Stimulated activated CD4-positive, alpha-beta T cell treated with anti-CD3 and anti-CD28 coated beads, Interleukin-4, amount 100 ng/mL, for 4 hours (primary cell): ENCODE data around the gene SASH3.
"Not testable (repeated sequence)": the region's sequence is repeated elsewhere in the genome, so short reads cannot be mapped to it uniquely, and the experiment has no call there.

Experiments
- DNase-seq, 2 experiments: peaks; one replicate each; pipeline ENCODE4 v3.0.0-alpha.2; 2020

Gene SASH3

GRCh38 chrX:129779747-129780146 is at the start of gene SASH3:
TSS of gene SASH3 (plus strand) at chrX:129779949. CDS start at chrX:129780098, 149 bp downstream.
- DNase-seq: peak; percentile 35 to 48

DNA sequence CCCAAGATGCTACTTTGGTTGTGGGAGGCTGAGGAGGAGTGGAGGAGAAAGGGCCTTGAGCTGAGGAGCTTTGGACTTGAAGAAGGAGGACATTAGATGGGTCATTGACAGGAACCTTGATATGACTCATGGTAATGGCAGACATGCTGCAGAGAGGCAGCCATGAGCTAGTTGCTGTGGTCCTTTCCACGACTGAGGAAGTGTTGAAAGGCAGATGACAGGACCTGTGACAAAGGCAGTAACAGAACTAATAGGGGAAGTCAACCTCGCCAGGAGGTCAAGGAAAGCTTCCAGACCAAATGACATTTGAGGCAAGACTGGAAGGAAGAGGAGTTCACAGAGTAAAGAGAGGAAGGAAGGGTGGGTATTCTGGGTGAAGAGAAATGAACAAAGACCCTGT is 48.5 kb upstream of the SASH3 start:
- no peak for DNase-seq

DNA sequence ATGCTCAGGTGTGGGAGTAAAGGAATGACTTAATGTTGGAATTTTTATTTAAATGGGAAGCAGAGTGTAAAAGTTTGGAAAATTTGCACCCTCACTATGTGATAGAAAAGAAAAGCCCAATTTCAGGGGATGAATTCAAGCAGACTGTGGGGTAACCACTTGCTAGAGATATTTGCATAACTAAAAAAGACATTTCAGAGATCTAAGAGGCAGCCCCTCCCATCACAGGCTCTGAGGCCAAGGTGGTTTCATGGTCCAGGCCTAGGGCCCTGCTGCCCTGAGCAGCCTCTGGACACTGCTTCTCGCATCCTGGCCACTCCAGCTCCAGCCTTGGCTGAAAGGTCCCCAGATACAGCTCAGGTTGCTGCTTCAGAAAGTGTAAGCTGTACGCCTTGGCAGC is 46.9 kb upstream of the SASH3 start:
- DNase-seq: no peak

DNA sequence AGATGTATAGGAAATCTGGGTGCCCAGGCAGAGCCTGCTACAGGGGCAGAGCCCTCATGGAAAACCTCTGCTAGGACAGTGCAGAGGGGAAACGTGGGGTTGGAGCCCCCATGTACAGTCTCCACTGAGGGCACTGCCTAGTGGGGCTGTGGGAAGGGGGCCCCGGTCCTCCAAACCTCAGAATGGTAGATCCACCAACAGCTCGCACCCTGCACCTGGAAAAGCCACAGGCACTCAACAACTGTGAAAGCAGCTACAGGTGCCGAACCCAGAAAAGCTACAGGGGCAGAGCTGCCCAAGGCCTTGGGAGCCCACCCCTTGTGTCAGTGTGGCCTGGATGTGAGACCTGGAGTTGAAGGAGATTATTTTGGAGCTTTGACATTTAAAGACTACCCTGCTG is 46.4 kb upstream of the SASH3 start:
- no peak for DNase-seq

- DNase-seq: no peak
These were observed 43.3 kb upstream of the SASH3 start for GRCh38 chrX:129736491-129736890.

- no peak for DNase-seq
These were observed 41.8 kb upstream of the SASH3 start for GRCh38 chrX:129737916-129738315.

- DNase-seq: no peak
These were observed 41.1 kb upstream of the SASH3 start, which contains the start of gene XPNPEP2 for GRCh38 chrX:129738466-129739308. TSS of gene XPNPEP2 (plus strand) at chrX:129738979. CDS start at chrX:129739214, 235 bp downstream.

GRCh38 chrX:129739578-129739977 is 40.2 kb upstream of the SASH3 start:
- DNase-seq: no peak

DNA sequence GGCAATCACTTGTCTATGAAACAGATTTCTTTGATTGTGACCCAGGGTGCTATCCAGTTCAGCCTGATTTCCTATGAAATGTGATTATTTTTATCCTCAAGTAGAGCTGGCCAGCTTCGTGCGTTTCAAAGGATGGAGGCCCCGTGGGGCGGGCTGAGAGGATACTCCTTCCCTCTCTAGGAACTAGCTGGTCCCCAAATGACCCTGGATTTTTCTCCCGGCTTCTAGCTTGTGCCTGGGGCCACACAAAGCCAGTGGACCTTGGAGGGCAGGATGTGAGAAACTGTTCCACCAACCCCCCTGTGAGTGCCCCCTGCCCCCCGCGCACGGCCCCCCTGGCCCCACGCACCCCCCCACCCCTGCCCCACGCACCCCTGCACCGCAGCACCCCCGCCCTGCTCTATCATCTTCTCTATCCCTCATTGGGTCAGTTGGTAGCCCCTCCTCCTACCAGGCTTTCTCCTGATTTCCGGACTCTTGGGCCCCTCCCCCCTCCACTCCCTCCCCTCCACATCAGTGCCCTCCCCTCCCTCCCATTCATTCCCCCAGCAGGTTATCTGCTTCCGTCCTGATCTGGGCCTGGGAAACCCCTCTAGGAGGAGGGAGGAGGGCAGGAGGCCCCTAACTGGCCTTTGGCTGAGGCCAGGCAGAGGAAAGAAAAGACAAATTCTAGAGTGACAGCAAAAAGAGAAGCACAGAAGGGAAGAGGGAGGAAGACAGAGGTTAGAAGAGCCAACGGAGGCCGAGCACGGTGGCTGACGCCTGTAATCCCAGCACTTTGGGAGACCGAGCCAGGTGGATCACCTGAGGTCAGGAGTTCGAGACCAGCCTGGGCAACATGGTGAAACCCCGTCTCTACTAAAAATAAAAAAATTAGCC is 37.6 kb upstream of the SASH3 start:
- DNase-seq: no peak

DNA sequence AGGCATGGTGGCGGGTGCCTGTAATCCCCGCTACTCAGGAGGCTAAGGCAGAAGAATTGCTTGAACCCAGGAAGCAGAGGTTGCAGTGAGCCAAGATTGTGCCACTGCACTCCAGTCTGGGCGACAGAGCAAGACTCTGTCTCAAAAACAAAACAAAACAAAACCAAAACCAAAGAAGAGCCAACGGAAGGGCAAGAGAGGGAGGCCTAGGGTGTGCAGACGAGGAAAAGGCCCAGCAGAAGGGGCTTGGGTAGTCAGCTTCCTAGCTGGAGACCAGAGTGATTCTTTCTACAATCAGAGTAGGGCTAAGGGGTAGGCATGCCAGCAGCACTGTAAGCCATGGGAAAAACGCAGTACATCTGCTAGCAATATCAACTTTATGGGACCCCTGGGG is 37.0 kb upstream of the SASH3 start:
- not testable (repeated sequence) for DNase-seq

DNA sequence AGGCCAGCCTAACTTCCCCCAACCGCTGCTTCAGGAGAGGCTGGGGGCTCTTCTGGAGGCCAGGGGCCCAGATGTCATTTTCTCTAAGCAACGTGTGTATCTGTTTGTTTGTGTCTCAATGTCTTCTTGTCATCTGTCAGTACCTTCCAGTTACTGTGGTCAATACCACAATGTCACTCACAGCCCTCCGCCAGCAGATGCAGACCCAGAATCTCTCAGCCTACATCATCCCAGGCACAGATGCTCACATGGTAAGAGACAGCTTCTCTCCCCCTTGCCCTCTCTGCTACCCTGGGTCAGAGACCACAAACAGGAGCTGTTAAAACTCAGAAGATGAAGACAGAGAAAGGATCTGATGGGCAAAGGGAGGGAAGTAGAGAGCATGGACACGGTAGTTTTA is 35.9 kb upstream of the SASH3 start:
- DNase-seq: no peak

- no peak for DNase-seq
These were observed 34.9 kb upstream of the SASH3 start for GRCh38 chrX:129744861-129745321.

DNA sequence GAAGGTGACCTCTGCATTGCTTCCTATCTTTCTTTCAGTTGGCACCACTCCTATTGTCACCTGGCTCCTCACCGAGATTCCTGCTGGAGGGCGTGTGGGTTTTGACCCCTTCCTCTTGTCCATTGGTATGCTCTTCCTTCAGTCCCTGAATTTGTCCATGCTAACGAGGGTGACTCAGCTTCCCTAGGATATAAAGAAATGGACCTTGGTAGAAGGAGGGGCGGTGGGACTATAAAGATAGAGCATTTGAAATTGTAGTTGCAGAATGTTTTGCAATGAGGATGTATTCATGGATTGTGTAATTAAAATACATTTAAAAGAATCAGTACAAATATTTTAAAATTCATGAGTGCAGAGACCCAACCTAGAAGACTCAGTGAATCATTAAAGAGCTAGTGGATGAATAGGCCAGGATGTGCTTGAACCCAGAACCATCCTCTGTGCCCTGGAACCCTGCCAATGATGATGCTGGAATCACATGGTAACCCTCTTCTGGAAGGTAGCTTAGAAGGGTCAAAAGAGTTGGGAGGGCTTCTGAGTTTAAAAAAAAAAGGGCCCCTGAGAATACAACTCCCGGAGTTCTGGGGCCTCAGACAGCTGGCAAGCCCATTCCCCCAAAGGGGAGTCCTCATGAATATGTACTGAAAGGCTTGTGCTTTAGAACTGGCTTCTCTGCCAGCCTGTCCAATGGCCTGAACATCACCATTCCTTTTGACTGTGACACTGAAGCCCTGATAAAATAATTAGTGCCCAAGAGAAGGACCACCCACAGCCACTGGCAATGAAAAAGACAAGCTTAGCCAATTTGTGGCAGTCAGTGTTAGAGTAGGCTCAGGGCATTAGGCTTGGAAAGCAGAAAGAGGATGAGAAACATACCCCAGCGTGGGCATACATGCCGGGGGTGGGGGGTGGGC is 32.9 kb upstream of the SASH3 start:
- DNase-seq: no peak

GRCh38 chrX:129747533-129747932 is 32.2 kb upstream of the SASH3 start:
- no peak for DNase-seq

- no peak for DNase-seq
These were observed 31.4 kb upstream of the SASH3 start for GRCh38 chrX:129748305-129748704.

GRCh38 chrX:129749069-129749468 is 30.7 kb upstream of the SASH3 start:
- no peak for DNase-seq

DNA sequence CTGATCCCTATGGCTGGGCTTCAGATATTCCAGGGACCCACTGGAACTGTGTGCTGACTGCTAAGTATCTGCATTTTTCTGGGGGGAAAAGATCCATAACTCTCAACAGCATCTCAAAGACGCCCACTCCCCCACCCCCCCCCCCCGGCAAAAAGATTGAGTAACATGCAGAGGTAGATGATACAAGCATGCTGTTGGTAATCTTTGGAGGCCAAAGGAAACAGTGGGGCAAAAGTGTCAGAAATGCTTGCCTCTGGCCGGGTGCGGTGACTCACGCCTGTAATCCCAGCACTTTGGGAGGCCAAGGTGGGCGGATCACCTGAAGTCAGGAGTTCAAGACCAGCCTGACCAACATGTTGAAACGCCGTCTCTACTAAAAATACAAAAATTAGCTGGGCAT is 28.8 kb upstream of the SASH3 start:
- DNase-seq: no peak

GRCh38 chrX:129754056-129755024 is 25.4 kb upstream of the SASH3 start:
- no peak for DNase-seq

- DNase-seq: no peak
These were observed 23.7 kb upstream of the SASH3 start for GRCh38 chrX:129755779-129756650.

DNA sequence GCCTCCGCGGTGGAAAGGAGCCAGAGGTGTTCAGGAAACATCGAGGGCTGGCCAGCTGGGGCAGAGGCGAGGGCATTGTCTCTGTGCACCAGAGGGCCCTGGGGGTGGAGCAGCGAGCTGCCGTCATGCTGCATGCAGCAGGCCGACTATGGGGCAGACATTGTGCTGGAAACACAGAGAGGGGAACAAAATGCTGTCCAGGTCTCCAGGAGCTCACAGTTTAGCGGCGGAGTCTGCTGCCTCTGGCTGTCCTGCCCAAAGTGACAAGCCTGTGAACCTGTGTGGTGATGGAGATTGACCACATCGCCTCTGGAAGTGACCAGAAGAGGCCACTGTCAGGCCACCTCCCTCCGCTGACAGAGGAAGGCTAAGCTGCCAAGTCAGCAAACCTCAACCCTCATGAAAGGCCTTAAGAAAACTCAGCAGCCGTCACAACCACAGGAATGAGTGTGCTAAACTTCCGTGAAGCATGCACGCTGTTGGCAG is 20.1 kb upstream of the SASH3 start:
- peak in 1 of 2 experiments; percentile 47 for DNase-seq
